ENCODE measurements around the gene MSN.
"Not testable (repeated sequence)": the region's sequence is repeated elsewhere in the genome, so short reads cannot be mapped to it uniquely, and the experiment has no call there.

Gene MSN

DNA sequence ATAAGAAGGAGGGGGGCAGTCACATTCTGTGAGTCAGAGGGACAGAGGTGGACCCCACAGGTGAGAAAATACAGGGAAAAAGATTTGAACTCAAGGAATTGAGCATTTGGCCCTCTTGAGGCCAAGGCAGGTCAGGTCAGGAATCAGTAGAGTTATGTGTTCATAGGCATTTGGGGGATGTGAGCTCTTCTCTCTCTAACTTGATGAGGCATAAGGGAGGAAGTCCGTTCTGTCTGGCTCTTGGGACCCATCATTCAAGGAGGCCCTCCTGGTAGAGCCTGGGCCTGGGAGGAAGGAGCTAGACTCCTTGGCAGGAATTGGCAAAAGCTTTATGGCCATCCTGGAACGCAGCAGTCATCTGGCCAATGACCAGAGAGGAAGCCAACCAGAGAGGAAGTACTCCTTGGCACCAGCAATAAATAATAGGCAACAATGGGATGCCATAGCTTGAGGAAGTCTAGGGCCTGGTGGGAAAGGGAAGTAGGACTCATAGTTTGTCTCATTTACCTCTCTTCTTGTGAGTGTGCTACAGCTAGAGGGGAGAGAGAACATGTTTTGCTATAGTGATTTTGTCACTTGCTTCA lies 53.0 kb downstream of the MSN start:
- no peak for DNase-seq

DNA sequence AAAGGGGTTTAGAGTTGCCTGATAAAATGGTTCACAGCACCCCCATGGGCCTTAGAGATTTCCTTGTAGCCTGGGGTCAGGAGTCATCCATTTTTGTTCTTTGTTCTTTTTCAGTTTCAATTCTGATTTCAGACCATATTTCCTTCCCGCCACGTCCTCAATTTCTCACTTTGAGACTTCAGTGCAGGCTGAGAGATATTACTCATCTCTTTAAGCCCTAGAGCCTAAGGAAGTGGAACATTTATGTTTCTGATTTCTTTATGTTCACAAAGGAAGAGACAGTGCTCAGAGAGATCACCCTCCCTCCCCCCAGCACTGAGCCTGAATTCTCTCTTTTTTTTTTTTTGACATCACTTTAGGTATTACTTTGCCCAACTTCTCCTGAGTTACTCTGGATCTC lies 56.3 kb downstream of the MSN start:
- DNase-seq, result peak; percentile 45

DNA sequence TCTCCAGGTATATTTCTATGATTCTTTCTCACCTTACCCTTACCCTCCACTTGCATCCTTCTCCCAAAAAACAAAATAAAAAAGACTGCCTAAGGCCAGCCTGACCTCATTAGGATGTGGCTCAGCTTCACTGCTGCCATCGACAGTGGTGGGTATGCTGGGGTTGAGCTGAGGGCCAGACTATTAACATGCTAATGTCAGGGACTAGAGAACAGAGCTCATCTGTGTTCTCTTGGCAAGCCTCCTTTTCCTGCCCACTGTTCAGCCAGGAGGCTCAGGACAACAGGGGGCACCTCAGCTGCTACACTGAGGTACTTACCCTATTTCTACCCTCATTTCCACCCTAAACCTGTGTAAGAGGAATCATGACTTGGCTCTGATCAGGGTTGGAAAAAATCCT lies 59.3 kb downstream of the MSN start:
- DNase-seq, result no peak

DNA sequence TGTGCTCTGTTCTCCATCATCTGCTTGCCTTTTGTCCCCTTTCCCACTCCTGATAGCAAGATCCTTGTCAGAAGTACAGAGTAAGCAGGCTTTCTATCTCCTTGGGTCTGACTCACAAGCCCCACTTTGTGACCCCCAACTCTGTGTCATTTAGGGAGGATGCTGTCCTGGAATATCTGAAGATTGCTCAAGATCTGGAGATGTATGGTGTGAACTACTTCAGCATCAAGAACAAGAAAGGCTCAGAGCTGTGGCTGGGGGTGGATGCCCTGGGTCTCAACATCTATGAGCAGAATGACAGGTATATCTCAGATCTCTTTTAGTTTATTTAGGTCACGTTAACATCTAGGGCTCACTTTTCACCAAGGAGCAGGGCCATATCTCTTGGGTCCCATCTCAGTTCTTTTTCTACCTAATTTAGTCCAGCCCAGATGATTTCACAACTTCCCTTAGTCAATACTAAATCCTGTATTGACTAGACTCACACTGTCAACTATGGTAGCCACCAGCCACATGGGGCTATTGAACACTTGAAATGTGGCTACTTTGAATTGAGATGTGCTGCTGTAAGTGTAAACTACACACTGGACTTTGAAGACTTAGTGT lies 64.3 kb downstream of the MSN start:
- no peak for DNase-seq

DNA sequence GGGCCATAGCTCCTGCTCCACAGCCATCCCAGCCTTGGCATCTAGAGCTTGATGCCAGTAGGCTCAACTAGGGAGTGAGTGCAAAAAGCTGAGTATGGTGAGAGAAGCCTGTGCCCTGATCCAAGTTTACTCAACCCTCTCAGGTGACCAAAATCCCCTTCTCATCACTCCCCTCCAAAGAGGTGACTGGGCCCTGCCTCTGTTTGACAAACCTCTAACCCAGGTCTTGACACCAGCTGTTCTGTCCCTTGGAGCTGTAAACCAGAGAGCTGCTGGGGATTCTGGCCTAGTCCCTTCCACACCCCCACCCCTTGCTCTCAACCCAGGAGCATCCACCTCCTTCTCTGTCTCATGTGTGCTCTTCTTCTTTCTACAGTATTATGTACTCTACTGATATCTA lies 73.5 kb downstream of the MSN start:
- DNase-seq, result no peak

DNA sequence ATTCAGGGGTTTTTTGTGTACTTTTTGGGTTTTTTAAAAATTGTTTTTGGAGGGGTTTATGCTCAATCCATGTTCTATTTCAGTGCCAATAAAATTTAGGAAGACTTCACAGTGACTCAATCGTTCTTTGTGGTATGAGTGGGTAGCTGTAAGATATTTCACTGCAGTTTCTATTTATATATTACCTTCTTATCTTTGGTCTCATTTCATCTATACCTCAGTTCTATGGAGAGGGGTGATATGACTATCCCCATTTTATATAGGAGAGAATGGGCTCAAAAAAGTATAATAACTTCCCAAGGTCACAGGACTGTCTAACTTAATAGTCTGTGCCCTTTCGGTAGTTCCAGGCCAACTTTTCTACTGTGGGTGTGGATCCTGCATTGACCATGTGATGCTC lies 74.4 kb downstream of the MSN start:
- DNase-seq, result no peak

DNA sequence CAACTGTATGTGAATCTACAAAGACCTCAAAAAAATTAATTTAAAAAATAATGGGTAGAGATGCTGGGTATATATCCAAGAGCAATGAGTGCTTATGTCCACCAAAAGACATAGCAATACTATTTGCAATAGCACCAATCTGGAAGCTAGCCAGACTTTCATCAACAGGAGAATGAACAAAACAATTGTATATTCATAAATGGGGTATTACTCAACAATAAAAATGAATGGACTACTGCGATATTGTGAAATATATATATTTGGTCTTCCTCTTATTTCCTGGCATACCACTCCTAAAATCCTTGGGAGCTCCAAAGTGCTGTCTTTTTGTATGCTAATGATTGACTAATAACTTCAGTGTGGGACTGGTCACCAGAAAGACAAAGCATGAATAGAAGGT lies 77.5 kb downstream of the MSN start:
- no peak for DNase-seq

- DNase-seq, result no peak
These were observed 78.0 kb downstream of the MSN start for GRCh38 chrX:65745427-65745826.

DNA sequence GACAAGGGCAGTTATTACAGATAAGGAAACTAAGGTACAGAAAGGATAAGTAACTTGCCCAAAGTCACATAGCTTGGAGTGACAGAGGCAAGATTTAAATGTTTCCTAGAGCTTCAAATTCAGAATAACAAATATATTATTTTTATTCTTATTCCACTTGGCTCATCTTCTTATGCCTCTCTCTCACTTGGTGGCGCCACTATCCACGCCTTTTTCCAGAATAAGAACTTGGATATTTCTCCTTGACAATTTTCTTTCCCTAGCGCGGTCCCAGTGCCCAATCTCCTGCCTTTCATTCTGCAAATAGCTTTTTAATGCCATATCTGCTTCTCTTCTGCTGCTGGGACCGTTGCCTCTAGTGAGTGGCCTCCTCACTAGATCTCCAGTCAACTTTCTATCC lies 78.5 kb downstream of the MSN start:
- DNase-seq, result no peak

DNA sequence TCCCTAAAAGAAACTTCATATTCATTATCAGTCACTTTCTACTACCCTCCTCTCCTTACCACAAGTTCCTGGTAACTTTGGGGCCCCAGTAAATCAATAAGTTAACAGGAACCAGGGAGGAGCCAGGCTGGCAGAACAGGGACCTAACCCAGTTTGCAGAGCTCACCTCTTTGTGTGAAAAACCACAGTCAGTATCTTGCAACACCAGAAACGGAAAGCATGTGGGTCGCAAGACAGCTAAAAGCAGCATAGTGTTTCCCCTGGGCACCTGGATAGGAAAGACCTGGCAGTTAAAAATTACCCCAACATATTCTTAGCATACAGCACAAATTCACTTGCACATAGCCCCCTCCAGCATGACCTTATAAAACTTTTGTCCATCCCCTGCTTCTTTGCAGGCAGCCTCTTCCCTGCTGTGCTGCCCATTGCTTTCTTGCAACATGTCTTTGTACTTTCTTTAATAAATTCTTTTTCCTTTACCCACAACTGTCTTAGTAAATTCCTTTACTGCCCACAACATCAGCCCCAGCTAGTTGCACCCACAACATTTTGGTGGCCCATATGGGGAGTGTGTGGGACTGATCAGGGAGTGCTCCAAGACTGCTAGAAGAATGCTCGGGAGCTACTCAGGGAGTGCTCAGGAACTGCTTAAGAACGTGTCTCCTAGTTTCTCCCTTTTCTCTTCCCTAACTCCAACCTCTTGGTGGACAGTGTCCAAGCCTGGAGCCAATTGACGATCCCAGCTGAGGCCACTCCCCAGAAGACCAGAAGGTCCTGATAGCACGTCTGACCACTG lies 83.4 kb downstream of the MSN start:
- DNase-seq, result no peak

DNA sequence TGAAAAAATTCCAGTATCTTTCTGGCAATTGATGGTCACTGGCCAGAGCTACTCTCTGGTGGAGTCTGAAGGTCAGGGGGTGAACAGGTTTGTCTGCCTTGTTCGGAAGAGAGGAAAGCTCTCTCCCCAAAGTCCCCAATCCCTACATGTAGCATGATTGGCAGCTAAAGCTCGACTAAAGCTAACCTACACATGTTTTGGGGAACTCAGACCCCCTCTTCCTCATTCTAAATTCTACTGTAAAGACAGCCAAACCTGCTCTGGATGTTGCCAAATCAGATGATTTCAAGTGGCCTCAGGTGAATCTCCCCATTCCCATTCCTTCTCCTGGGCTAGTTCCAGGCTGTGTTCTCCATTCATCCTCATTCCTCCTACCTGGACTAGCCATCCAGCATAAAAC lies 84.1 kb downstream of the MSN start:
- DNase-seq, result no peak

- no peak for DNase-seq
These were observed 84.8 kb downstream of the MSN start for GRCh38 chrX:65752294-65752693.

DNA sequence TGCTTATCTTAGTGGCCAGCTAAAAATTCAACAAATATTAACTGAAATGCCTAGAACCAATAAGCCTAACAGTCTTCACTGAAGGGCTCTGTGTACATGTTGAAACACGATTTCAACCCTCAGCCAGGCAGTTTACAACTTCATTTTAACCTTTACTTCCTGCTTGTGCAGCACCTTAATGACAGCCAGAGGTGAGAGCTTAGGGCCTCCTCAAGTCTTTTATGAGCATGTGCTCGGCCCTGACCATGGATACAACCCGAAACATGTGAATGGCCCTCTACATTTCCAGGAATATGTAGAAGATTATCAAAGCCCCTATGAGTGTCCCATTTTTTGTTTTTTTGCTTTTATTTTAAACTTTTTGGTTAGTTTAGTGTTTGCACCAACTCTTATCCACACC lies 88.3 kb downstream of the MSN start:
- DNase-seq, result no peak

DNA sequence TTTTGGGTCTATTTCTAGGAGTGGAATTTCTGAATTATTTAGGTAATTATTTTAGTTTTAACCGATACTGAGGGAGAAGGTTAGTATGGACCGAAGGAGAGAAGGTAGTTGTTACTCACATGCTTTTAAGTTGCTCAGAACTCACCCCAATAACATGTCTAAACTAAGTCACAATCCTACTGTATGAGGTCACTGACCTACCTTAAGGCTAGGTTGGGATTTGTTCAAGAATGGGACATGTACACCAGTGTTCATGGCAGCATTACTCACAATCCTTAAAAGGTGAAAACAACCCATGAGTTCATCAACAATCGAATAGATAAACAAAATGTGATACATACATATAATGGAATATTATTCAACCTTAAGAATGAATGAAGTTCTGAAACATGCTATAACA lies 90.5 kb downstream of the MSN start:
- DNase-seq, result no peak

GRCh38 chrX:65758505-65758904 lies 91.1 kb downstream of the MSN start:
- no peak for DNase-seq

DNA sequence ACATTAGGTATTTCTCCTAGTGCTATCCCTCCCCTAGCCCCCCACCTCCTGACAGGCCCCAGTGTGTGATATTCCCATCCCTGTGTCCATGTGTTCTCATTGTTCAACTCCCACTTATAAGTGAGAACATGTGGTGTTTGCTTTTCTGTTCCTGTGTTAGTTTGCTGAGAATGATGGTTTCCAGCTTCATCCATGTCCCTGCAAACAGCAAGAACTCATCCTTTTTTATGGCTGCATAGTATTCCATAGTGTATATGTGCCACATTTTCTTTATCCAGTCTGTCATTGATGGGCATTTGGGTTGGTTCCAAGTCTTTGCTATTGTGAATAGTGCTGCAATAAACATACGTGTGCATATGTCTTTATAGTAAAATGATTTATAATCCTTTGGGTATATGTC lies 92.1 kb downstream of the MSN start:
- not testable (repeated sequence) for DNase-seq

DNA sequence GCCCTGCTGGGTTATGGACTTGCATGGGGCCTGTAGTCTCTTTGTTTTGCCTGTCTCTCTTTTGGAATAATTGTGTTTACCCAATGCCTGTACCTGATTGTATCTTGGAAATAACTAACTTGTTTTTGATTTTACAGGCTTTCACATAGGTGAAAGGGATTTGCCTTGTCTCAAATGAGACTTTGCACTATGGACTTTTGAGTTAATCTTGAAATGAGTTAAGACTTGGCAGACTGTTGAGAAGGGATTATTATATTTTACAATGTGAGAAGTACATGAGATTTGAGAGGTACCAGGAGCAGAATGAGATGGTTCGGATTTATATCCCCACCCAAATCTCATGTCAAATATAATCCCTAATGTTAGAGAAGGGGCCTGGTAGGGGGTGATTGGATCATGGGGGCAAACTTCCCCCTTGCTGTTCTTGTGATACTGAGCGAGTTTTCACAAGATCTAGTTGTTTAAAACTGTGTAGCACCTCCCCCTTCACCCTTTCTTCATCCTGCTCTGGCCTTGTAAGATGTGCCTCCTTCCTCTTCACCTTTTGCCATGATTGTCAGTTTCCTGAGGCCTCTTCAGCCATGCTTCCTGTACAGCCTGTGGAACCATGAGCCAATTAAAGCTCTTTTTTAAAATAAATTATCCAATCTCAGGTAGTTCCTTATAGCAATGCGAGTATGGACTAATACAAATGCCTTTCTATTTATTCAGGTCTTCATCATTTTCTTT lies 102.3 kb downstream of the MSN start:
- no peak for DNase-seq

DNA sequence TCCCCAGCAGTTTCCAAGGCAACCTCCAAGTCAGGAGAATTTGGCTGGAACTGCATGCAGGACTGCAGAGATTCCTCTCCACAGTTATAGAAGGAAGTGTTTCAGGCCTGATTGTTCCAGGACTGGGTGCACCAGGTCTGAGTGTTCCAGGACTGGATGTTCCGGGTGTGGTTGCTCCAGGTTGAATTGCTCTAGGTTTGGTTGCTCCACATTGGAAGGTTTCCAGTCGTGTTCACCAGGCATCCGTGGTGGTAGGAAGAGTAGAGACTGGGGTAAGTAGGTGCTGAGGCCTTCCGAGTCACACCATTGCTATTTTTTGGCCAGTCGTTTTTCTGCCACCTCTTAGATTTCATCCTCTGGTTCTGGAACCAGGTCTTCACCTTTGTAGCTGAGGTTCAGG lies 105.4 kb downstream of the MSN start:
- no peak for DNase-seq

GRCh38 chrX:65781845-65782244 lies 114.4 kb downstream of the MSN start:
- DNase-seq, result no peak

GRCh38 chrX:65783746-65784145 lies 116.3 kb downstream of the MSN start:
- DNase-seq, result no peak
